ENCODE measurements around the gene VCL. TPM values are rescaled to one million over a fixed set of nuclear protein-coding genes. Genes with fewer than 3 reads are reported as not detected.

VCL gene
- 100 to 1,000 TPM; 179 to 195 TPM for total RNA-seq
- polyA plus RNA-seq (ENCODE audit: insufficient read length in 6 of 6) = 100 to 1,000 TPM in 1 of 6 donors, 10 to 100 TPM in 5; 90.6 to 108 (median 95.7) TPM
- long read RNA-seq, donor 1, full-length matches to known transcripts = 17 of 30 reads
- long read RNA-seq, donor 1, partial matches to known transcripts = 13 of 30 reads
- long read RNA-seq, donor 1, other reads (novel, unspliced or antisense) = 0 of 30 reads
- long read RNA-seq, donor 2, full-length matches to known transcripts = 14 of 19 reads
- long read RNA-seq, donor 2, partial matches to known transcripts = 5 of 19 reads
- long read RNA-seq, donor 2, other reads (novel, unspliced or antisense) = 0 of 19 reads
- long read RNA-seq, donor 3, full-length matches to known transcripts = 10 of 10 reads
- long read RNA-seq, donor 3, partial matches to known transcripts = 0 of 10 reads
- long read RNA-seq, donor 3, other reads (novel, unspliced or antisense) = 0 of 10 reads
- long read RNA-seq, donor 4, full-length matches to known transcripts = 2 of 16 reads
- long read RNA-seq, donor 4, partial matches to known transcripts = 12 of 16 reads
- long read RNA-seq, donor 4, other reads (novel, unspliced or antisense) = 2 of 16 reads
- long read RNA-seq, donor 5, full-length matches to known transcripts = 13 of 32 reads
- long read RNA-seq, donor 5, partial matches to known transcripts = 14 of 32 reads
- long read RNA-seq, donor 5, other reads (novel, unspliced or antisense) = 5 of 32 reads
- long read RNA-seq, donor 6, full-length matches to known transcripts = 9 of 60 reads
- long read RNA-seq, donor 6, partial matches to known transcripts = 51 of 60 reads
- long read RNA-seq, donor 6, other reads (novel, unspliced or antisense) = 0 of 60 reads
- long read RNA-seq, donor 7, full-length matches to known transcripts = 5 of 25 reads
- long read RNA-seq, donor 7, partial matches to known transcripts = 5 of 25 reads
- long read RNA-seq, donor 7, other reads (novel, unspliced or antisense) = 15 of 25 reads
- long read RNA-seq, donor 8, full-length matches to known transcripts = 6 of 33 reads
- long read RNA-seq, donor 8, partial matches to known transcripts = 27 of 33 reads
- long read RNA-seq, donor 8, other reads (novel, unspliced or antisense) = 0 of 33 reads
- long read RNA-seq, donor 9 = 0 reads
- long read RNA-seq, donor 10, partial matches to known transcripts = 1 of 6 reads
- long read RNA-seq, donor 10, other reads (novel, unspliced or antisense) = 5 of 6 reads
- long read RNA-seq, donor 11, full-length matches to known transcripts = 2 of 27 reads
- long read RNA-seq, donor 11, partial matches to known transcripts = 25 of 27 reads
- long read RNA-seq, donor 11, other reads (novel, unspliced or antisense) = 0 of 27 reads
- long read RNA-seq, donor 12, full-length matches to known transcripts = 7 of 27 reads
- long read RNA-seq, donor 12, partial matches to known transcripts = 7 of 27 reads
- long read RNA-seq, donor 12, other reads (novel, unspliced or antisense) = 13 of 27 reads

DNA sequence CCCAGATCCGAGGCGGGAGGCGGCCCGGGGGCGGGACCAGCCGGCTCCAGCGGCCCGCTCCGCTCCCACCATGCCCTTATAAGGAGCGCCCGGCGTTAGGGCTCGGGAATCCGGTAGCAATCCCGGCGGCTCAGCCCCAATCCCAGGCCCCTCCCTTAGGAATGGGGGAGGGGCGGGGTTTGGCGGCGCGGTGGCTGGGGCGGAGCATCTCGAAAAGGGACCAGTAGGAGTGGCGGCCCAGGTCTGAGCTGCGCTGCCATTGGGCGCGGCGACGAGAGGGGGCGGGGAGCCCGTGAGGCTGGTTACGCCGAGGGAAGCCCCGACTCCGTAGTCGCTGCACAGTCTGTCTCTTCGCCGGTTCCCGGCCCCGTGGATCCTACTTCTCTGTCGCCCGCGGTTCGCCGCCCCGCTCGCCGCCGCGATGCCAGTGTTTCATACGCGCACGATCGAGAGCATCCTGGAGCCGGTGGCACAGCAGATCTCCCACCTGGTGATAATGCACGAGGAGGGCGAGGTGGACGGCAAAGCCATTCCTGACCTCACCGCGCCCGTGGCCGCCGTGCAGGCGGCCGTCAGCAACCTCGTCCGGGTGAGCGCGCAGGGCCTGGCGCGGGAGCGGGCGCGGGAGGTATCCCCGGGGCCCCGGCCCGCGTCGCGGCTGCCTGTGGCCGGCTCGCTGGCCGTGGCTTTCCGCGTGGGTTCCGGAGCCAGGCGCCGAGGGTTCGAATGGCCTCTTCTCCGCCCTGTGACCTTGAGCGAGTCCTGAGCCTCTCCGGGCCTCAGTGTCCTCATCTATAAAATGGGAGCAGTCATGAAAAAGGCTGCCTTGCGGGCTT is at the start of gene VCL:
Gene VCL (plus strand): TSS at position 330 of the 836 bp plus-strand sequence. CDS start 92 bp downstream, at position 422.
- Histone ChIP-seq H3K36me3 (no peaks in the 10 kb centered on the region), H3K4me3 (peak within 1 kb of the TSS; percentile 84 to 99), H3K4me1 (peaks cover 11 to 56% of the 10 kb centered on the region in 2 donors), H3K9me3 (no peaks in the 10 kb centered on the region), H3K27ac (peak within 1 kb of the TSS; percentile 86 to 93), H3K27me3 (no peaks in the 10 kb centered on the region)
- DNase-seq (peak; percentile 97 to 99 (median 98)), ATAC-seq (peak; percentile 95)
- TF ChIP-seq, protein P1, sequence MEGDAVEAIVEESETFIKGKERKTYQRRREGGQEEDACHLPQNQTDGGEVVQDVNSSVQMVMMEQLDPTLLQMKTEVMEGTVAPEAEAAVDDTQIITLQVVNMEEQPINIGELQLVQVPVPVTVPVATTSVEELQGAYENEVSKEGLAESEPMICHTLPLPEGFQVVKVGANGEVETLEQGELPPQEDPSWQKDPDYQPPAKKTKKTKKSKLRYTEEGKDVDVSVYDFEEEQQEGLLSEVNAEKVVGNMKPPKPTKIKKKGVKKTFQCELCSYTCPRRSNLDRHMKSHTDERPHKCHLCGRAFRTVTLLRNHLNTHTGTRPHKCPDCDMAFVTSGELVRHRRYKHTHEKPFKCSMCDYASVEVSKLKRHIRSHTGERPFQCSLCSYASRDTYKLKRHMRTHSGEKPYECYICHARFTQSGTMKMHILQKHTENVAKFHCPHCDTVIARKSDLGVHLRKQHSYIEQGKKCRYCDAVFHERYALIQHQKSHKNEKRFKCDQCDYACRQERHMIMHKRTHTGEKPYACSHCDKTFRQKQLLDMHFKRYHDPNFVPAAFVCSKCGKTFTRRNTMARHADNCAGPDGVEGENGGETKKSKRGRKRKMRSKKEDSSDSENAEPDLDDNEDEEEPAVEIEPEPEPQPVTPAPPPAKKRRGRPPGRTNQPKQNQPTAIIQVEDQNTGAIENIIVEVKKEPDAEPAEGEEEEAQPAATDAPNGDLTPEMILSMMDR (IDR thresholded peaks at IDR 0.05) = peak in 1 of 2 donors; percentile 10
- intact Hi-C loops (cut with DNase I) = no loop called here

DNA sequence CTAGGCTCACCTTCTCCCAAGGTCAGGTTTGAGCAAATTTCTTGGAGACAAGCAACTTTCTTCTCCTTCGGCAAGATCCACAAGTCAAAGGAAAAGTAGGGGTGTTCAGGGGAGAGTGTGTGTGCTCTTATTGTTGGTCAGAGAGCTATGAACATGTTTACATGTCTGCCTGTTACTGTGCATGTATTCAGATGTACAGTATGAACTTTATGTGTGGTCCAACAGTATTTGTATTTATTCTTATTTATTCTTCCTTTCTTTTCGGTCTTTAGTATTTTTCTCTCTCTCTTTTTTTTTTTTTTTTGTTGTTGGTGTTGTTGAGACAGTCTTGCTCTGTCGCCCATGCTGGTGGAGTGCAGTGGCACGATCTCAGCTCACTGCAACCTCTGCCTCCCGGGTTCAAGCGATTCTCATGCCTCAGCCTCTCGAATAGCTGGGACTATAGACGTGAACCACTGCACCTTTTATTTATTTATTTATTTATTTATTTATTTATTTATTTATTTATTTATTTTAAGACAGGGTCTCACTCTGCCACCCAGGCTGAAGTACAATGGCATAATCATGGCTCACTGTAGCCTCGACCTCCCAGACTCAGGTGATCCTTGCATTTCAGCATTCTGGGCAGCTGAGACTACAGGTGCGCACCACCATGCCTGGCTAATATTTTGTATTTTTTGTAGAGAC is 48.8 kb upstream of the VCL start:
- Histone ChIP-seq H3K36me3 (no peaks in the 10 kb centered on the region), H3K27ac (no peak overlapping the region), H3K4me3 (no peak overlapping the region), H3K27me3 (no peaks in the 10 kb centered on the region), H3K9me3 (no peaks in the 10 kb centered on the region), H3K4me1 (peaks cover 0 to 13% of the 10 kb centered on the region in 2 donors)
- intact Hi-C loops (cut with DNase I) = no loop called here
- DNase-seq = no peak
- TF ChIP-seq, protein P1 (IDR thresholded peaks at IDR 0.05) = no peak
- no peak for ATAC-seq

DNA sequence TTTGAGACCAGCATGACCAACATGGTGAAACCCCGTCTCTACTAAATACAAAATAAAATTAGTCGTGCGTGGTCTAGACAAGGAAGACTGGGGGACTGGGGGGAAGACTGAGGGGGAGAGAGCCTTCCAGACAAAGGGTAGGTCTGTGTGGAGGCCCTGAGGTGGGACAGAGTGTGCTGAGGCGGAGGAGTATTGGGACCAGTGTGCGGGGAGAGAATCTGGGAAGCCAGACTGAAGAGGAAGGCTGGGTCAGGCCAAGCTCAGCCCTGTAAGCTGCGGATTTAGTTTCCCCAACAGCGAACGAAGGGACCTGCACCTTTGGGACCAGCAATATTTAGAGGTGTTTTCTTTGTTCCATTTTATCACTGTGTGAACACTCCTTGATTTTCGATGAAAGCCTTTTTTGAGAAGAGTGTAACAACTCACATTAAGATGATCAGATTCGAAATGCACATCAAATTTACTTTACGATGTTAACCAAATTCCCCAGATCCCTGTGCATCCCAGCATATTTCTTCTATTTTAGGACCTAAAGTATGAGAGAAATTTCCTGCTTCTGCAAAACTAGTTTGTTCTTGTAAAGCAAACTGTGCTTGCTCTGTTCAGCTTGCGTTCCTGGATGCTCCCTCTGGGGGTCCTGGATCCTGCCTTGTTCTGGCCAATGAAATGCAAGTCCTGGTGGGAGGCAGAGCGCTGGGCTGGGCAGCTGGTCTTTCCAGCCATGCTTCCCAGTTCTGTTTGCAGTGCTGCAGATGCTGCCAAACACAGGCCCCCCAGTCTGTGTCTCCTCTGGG is 47.6 kb upstream of the VCL start:
- no peaks in the 10 kb centered on the region for H3K9me3 ChIP-seq
- H3K4me3 ChIP-seq = no peak overlapping the region
- no peaks in the 10 kb centered on the region for H3K36me3 ChIP-seq
- intact Hi-C loops (cut with DNase I) = no loop called here
- H3K27me3 ChIP-seq = no peaks in the 10 kb centered on the region
- ATAC-seq (no peak), DNase-seq (no peak)
- H3K4me1 ChIP-seq = peaks cover 0 to 16% of the 10 kb centered on the region in 2 donors
- TF ChIP-seq, protein P1 (IDR thresholded peaks at IDR 0.05) = no peak
- H3K27ac ChIP-seq = no peak overlapping the region
